Measurements from ENCODE around the gene MTCH1. TPM values are rescaled to one million over a fixed set of nuclear protein-coding genes. Genes with fewer than 3 reads are reported as not detected.

Gene MTCH1
- total and polyA plus RNA-seq, 2 of the 4 experiments (the other 2 are of a cell fraction): 215 to 263 TPM

GRCh38 chr6:36955671-36956445 lies 30.1 kb downstream of the MTCH1 start:
- Histone ChIP-seq H3K79me1 (ENCODE audit: low read depth in 1 of 2, low read length in 2 of 2) (no peaks in the 10 kb centered on the region), H3K14ac (replicated peaks; ENCODE audit: low read depth, low read length) (no peak overlapping the region), H3K4me3 (ENCODE audit: insufficient read depth, low read depth, low read length) (no peak overlapping the region), H2BK5ac (ENCODE audit: low read depth, low read length, poor library complexity, severe bottlenecking) (no peak overlapping the region), H2AFZ (replicated peaks; ENCODE audit: low read length, poor library complexity) (no peak overlapping the region), H2AK9ac (replicated peaks; ENCODE audit: low read depth, low read length, poor library complexity) (no peak overlapping the region), H2BK120ac (ENCODE audit: low read depth, low read length) (no peak overlapping the region), H4K8ac (ENCODE audit: low read depth in 2 of 2, low read length in 2 of 2) (no peak overlapping the region), H3K18ac (ENCODE audit: low read depth, low read length) (no peak overlapping the region), H4K91ac (ENCODE audit: insufficient read depth, low read depth, low read length) (no peak overlapping the region), H3K27me3 (ENCODE audit: control insufficient read depth, insufficient read depth, low read length) (peaks cover 3% of the 10 kb centered on the region; the same call in 1 of the 2 replicates), H3K4me2 (ENCODE audit: low read depth, low read length) (no peak overlapping the region), H2BK15ac (ENCODE audit: low read depth, low read length) (no peak overlapping the region; the same call in 2 of the 3 replicates), H3K23ac (ENCODE audit: low read depth, low read length) (no peak overlapping the region), H2AK5ac (ENCODE audit: low read depth, low read length) (no peak overlapping the region), H3K27ac (ENCODE audit: insufficient read depth, low read length) (no peak overlapping the region), H4K5ac (ENCODE audit: low read depth, low read length) (no peak overlapping the region), H4K20me1 (ENCODE audit: insufficient read depth, low read length) (no peaks in the 10 kb centered on the region), H3K36me3 (ENCODE audit: control insufficient read depth, insufficient read depth, low read length) (no peaks in the 10 kb centered on the region), H3K4ac (ENCODE audit: low read depth, low read length) (no peak overlapping the region), H3K9me3 (ENCODE audit: control insufficient read depth, insufficient read depth, low read length) (no peaks in the 10 kb centered on the region), H3K56ac (ENCODE audit: extremely low read depth, insufficient read depth, low read length) (no peak overlapping the region), H3K9ac (ENCODE audit: low read depth, low read length) (no peak overlapping the region), H3K9me1 (ENCODE audit: insufficient read depth, low read length) (no peaks in the 10 kb centered on the region), H2BK20ac (ENCODE audit: low read depth, low read length) (no peak overlapping the region), H3K4me1 (ENCODE audit: control insufficient read depth, insufficient read depth, low read length) (peaks cover 3% of the 10 kb centered on the region)
- TF ChIP-seq BHLHE40 (IDR thresholded peaks at IDR 0.05; ENCODE audit: low read depth, low read length) (no peak), RFX5 (IDR thresholded peaks at IDR 0.05; ENCODE audit: low read depth, low read length) (no peak), FOS (IDR thresholded peaks at IDR 0.05; ENCODE audit: low read depth, low read length) (no peak), CHD1 (IDR thresholded peaks at IDR 0.05; ENCODE audit: low read depth, low read length) (no peak), ELK1 (IDR thresholded peaks at IDR 0.05; ENCODE audit: borderline replicate concordance, low read depth, low read length) (no peak), MXI1 (IDR thresholded peaks at IDR 0.05; ENCODE audit: borderline replicate concordance, low read depth, low read length) (no peak), RAD21 (IDR thresholded peaks at IDR 0.05; ENCODE audit: low read length) (no peak), POLR2A (IDR thresholded peaks at IDR 0.05; ENCODE audit: low read depth, low read length) (no peak), SMC3 (IDR thresholded peaks at IDR 0.05; ENCODE audit: low read depth, low read length) (no peak), MAZ (IDR thresholded peaks at IDR 0.05; ENCODE audit: borderline replicate concordance, low read depth, low read length) (no peak), CEBPB (IDR thresholded peaks at IDR 0.05; ENCODE audit: low read depth, low read length) (no peak), RCOR1 (IDR thresholded peaks at IDR 0.05; ENCODE audit: insufficient replicate concordance, low read length) (no peak), USF2 (IDR thresholded peaks at IDR 0.05; ENCODE audit: low read depth, low read length) (no peak), NFE2L2 (IDR thresholded peaks at IDR 0.05; ENCODE audit: low read depth, low read length) (no peak), MAFK (IDR thresholded peaks at IDR 0.05; ENCODE audit: low read depth, low read length) (no peak)
- no peak for DNase-seq
- in situ Hi-C loops (cut with MboI; ENCODE audit: low sequenced_read_pairs): no loop called here
- intact Hi-C loops (cut with micrococcal nuclease): no loop called here
- ATAC-seq (ENCODE audit: low read depth): no peak
- CTCF ChIA-PET: no interaction called here
- dilution Hi-C loops (cut with HindIII; ENCODE audit: low sequenced_read_pairs, unreplicated experiment): no loop called here
- 86% methylated on average over 2 of the region's 9 CpGs; no CpG with 5 or more reads in 1 of the 2 experiments for WGBS, 2 experiments (ENCODE audit: extremely low coverage in 2 of 2, insufficient read length in 1 of 2)
- POLR2A ChIA-PET (ENCODE audit: unreplicated experiment): no interaction called here
- no TSS peak for BruUV-seq (replicated peaks)

Measured in IMR-90 (cell line).